Stimulated activated CD8-positive, alpha-beta memory T cell treated with anti-CD3 and anti-CD28 coated beads, Interleukin-7, amount 100 ng/mL, for 4 hours (primary cell): ENCODE measurements around the gene BIRC6.
"Not testable (repeated sequence)": the region's sequence is repeated elsewhere in the genome, so short reads cannot be mapped to it uniquely, and the experiment has no call there.

Experiments
- DNase-seq, 2 donors: peaks; one replicate each; pipeline ENCODE4 v3.0.0-alpha.2; 2020; ENCODE audit warnings: low read depth in 2 of 2

Gene BIRC6

GRCh38 chr2:32452338-32453064 is 95.7 kb downstream of the BIRC6 start:
- no peak for DNase-seq

DNA sequence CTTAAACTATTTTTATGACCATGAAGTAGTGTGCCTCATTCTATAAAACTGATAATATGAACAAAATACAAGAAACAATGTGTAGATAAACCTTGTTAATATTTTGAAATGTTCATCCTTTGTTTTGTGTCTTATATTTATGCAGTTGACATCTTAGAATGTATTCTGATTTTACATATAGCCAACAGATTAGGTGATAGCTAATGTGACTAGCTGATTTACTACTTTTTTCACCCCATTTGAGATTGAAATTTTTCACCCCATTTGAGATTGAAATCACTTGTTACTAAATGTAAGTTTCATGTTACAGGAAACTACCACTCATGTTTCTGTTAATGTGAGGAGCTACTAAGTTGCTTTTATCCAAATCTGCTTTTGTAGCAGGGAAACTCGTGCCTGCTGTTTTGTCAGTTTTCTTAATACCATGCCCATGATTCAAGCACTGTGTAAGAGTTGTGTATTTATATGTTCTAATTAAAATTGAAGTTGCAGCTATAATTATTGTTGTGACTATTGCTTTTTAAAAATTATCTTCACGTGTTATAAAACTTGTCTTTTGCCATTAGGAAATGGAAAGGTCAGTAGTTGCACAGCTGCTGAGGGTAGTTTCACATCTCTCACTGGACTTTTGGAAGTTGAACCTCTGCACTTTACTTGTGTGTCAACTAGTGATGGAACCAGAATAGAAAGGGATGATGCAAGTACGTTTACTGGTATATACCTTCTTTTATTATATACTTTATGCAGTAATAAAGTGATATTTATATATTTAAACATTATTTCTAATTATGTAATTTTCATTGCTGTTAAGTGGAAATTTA is 96.6 kb downstream of the BIRC6 start:
- DNase-seq = no peak

GRCh38 chr2:32455816-32456215 is 99.0 kb downstream of the BIRC6 start:
- no peak for DNase-seq

GRCh38 chr2:32456808-32457207 is 100.0 kb downstream of the BIRC6 start:
- DNase-seq = no peak

- no peak for DNase-seq
These were observed 101.0 kb downstream of the BIRC6 start for GRCh38 chr2:32457814-32458213.

DNA sequence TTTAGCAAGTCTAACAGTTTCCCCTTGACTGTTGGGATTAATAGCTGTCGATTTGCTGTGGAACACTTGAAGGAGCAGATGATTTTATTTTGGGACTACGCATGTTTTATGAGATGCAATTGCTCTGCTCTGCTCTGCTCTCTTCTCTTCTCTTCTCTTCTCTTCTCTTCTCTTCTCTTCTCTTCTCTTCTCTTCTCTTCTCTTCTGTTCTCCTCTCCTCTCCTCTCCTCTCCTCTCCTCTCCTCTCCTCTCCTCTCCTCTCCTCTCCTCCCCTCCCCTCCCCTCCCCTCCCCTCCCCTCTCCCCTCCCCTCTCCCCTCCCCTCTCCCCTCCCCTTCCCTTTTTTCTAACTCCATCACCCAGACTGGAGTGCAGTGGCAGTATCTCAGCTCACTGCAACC is 104.0 kb downstream of the BIRC6 start:
- not testable (repeated sequence) for DNase-seq

DNA sequence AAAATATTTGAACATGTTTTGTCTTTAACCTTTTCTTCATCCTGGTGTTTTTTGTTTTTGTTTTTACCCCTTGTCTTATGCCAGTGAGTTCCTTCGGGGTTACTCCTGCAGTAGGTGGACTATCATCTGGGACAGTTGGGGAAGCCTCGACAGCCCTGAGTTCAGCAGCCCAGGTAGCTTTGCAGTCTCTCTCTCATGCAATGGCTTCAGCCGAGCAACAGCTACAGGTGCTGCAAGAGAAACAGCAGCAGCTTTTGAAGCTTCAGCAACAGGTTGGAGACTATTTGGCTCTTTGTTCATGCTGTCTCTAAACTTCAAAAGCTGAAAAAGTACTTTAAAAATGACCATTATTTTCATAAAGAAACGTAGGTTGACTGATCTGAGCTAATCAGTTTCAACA is 106.3 kb downstream of the BIRC6 start:
- DNase-seq = no peak

DNA sequence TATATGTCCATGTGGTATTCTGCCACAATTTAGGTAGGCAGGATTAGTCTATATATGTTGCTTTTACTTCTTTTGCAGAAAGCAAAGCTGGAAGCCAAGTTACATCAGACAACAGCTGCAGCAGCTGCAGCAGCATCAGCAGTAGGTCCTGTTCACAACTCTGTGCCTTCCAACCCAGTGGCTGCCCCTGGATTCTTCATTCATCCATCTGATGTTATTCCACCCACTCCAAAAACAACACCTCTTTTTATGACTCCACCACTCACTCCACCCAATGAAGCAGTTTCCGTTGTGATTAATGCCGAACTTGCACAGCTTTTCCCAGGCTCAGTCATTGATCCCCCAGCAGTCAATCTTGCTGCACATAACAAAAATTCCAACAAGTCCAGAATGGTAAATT is 107.6 kb downstream of the BIRC6 start:
- DNase-seq = no peak

GRCh38 chr2:32472605-32473004 is 115.8 kb downstream of the BIRC6 start:
- no peak for DNase-seq

- no peak for DNase-seq
These were observed 117.6 kb downstream of the BIRC6 start for GRCh38 chr2:32474381-32474780.

DNA sequence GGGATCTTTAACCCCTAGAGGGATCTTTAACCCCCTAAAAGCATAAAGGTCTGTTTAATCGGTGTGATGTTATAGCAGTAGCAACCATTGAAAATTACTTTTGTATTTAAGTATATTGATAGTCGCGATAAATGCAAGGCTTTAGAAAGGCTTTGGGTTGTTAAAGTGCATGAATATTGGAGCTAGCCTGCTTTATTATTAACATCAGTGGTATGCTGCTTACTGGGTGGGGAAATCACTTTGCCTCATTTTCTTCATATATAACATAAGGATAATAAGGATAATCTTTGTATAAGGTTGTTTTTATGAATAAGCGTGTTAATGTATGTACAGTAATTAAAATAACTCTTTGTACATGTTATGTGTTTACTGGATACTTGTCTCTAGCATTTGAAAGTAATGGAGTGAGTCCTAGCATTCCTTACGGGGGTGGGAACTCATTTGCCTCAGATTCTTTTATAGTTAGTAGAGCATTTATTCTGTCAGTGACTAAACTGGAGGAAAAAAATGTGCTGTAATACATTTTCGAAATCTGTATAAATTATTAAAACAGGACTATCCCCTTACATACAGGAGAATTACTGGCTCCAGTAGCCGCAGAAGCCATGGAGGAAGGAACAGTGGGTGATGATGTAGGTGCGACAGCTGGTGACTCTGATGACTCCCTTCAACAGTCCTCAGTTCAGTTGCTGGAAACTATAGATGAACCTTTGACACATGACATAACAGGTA is 122.2 kb downstream of the BIRC6 start:
- DNase-seq = no peak

- no peak for DNase-seq
These were observed 123.2 kb downstream of the BIRC6 start for GRCh38 chr2:32479993-32480392.

- DNase-seq = no peak
These were observed 125.6 kb downstream of the BIRC6 start for GRCh38 chr2:32482471-32482870.

DNA sequence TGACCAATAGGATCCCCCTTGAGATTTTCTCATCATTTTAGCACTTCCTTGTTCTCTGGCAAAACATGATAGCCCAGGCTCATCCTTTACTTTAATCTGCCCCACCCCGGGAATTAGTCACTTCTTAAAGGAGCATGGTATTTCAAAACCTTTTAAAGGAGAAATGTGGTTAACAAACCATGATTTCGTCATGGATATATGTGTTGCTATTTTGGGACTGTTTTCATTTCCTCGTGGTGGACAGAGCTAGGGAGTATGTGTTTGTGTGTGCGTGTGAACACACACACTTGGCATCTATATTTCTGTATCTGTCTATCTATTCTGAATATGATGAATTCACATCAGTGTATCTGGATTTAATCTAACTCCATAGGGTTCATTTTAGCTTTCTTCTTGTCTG is 128.1 kb downstream of the BIRC6 start:
- DNase-seq = no peak

- DNase-seq = no peak
These were observed 128.6 kb downstream of the BIRC6 start for GRCh38 chr2:32485399-32485798.

- no peak for DNase-seq
These were observed 132.2 kb downstream of the BIRC6 start for GRCh38 chr2:32489061-32489460.

DNA sequence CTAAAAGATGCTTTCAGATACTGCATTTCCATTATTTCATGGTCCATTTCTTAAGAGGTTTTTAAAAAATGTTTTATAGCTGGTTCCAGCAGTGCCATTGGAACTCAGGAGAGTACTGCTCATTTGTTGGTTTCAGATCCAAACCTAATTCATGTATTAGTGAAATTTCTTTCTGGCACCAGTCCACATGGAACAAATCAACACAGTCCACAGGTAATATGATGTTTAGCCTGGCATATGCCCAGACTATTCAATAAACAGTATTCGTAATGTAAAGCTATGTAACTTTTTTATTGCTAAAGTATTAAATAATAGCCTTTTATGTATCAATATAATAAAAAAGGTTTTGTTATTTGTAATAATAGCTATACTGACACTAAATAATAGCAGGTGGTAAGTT is 134.5 kb downstream of the BIRC6 start:
- no peak for DNase-seq

GRCh38 chr2:32495139-32495538 is 138.3 kb downstream of the BIRC6 start:
- DNase-seq = no peak

DNA sequence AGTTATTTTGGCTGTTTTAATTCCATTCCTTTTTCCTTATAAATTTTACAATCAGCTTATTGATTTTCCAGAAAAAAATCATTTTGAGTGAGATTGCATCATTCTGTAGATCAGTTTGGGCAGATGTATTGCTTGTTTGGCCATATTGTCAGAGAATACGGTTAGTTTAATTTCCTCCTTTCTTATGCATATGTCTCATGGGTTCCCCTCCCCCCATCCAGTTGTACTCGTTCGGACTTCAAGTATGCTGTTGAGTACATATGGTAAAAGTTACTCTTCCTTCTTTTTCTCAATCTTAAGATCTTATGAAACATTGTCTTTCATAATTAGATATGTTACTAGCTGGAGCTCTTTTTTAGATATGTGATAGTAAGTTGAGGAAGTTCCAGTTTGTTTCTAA is 139.8 kb downstream of the BIRC6 start:
- DNase-seq = no peak

GRCh38 chr2:32498306-32498705 is 141.5 kb downstream of the BIRC6 start:
- DNase-seq = no peak

GRCh38 chr2:32502941-32503340 is 146.1 kb downstream of the BIRC6 start:
- DNase-seq = no peak

DNA sequence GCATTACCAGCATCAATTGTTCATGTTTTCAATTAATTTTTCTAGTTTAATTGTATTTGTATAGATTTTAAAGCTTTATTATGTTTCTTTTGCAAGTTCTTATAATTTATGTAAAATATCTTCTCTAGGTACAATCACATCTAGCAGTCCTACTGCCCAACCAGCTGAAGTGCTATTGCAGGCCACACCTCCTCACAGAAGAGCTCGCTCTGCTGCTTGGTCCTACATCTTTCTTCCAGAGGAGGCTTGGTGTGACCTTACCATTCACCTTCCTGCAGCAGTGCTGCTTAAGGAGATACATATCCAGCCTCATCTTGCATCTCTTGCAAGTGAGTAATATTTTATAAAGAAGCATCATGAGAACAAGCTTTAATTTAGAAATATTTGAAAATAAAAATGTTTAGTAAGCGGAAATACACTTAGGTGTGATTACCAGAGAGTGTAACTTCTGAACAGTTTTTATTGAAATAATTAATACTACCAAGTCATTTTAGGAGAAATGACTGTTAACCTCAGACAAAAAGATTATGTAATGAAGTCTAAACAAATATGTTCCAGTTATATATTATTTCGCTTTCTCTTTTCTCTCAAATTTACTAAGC is 148.2 kb downstream of the BIRC6 start:
- no peak for DNase-seq
